GM23338 (cell line): ENCODE results near the gene SHISAL1. TPM values are rescaled to one million over a fixed set of nuclear protein-coding genes. Genes with fewer than 3 reads are reported as not detected.

Experiments
- ATAC-seq: fragments of 200-7000 bp; cut with Tn5 transposase; 3 replicates; pipeline ENCODE4 v1.9.1; 2020
- DNase-seq: peaks from one replicate; pipeline ENCODE4 v3.0.0-alpha.2; 2015; ENCODE audit warnings: low spot score
- H2AFZ ChIP-seq: fragments of 200-600 bp; sonication (generic); 2 replicates; pipeline ENCODE4 v1.8.0; 2016; ENCODE audit warnings: antibody characterized with exemption, mild to moderate bottlenecking, moderate library complexity
- H3F3A ChIP-seq: fragments of 200-600 bp; sonication (generic); replicated peaks from 2 replicates; pipeline ENCODE4 v1.8.0; 2017; ENCODE audit warnings: antibody characterized with exemption, mixed run types, low read depth
- H3K27ac ChIP-seq: fragments of 200-600 bp; sonication (generic); 2 replicates; pipeline ENCODE4 v1.6.1; 2016; ENCODE audit warnings: low read depth
- H3K27me3 ChIP-seq: fragments of 200-600 bp; sonication (generic); 2 replicates; pipeline ENCODE4 v1.8.0; 2016; ENCODE audit warnings: mild to moderate bottlenecking, mixed run types, moderate library complexity; ENCODE audit not compliant: insufficient read depth
- H3K36me3 ChIP-seq: fragments of 200-600 bp; sonication (generic); 2 replicates; pipeline ENCODE4 v1.8.0; 2016; ENCODE audit warnings: mild to moderate bottlenecking; ENCODE audit not compliant: insufficient read depth
- H3K4me1 ChIP-seq: fragments of 200-600 bp; sonication (generic); 2 replicates; pipeline ENCODE4 v1.8.0; 2016; ENCODE audit warnings: mild to moderate bottlenecking, moderate library complexity; ENCODE audit not compliant: insufficient read depth
- H3K4me2 ChIP-seq: fragments of 200-600 bp; sonication (generic); 2 replicates; pipeline ENCODE4 v1.7.1; 2017; ENCODE audit warnings: mixed run types
- H3K4me3 ChIP-seq: fragments of 200-600 bp; sonication (generic); 2 replicates; pipeline ENCODE4 v1.6.1; 2016; ENCODE audit warnings: mixed run types
- H3K79me2 ChIP-seq: fragments of 200-600 bp; sonication (generic); replicated peaks from 2 replicates; pipeline ENCODE4 v1.8.0; 2017; ENCODE audit warnings: mild to moderate bottlenecking; ENCODE audit not compliant: insufficient read depth
- H3K9me2 ChIP-seq: fragments of 200-600 bp; sonication (generic); 2 replicates; pipeline ENCODE4 v1.8.0; 2017; ENCODE audit not compliant: insufficient read depth
- H4K20me1 ChIP-seq: fragments of 200-600 bp; sonication (generic); replicated peaks from 2 replicates; pipeline ENCODE4 v1.8.0; 2017; ENCODE audit warnings: mild to moderate bottlenecking; ENCODE audit not compliant: insufficient read depth
- H3K27ac Mint-ChIP-seq: 2 replicates; pipeline ENCODE4 v1.8.0; 2020; ENCODE audit warnings: inconsistent platforms, mild to moderate bottlenecking, moderate library complexity, mixed read lengths
- H3K27me3 Mint-ChIP-seq: 3 replicates; pipeline ENCODE4 v1.8.0; 2022; ENCODE audit warnings: low read depth, mild to moderate bottlenecking, moderate library complexity, mixed read lengths, inconsistent platforms; ENCODE audit not compliant: insufficient read depth, poor library complexity
- H3K36me3 Mint-ChIP-seq: 3 replicates; pipeline ENCODE4 v1.8.0; 2021; ENCODE audit warnings: low read depth, mild to moderate bottlenecking, inconsistent platforms, moderate library complexity, mixed read lengths
- H3K4me1 Mint-ChIP-seq: 3 replicates; pipeline ENCODE4 v1.8.0; 2020; ENCODE audit warnings: mild to moderate bottlenecking, inconsistent platforms, mixed read lengths
- H3K4me3 Mint-ChIP-seq: 3 replicates; pipeline ENCODE4 v1.8.0; 2021; ENCODE audit warnings: moderate library complexity, mild to moderate bottlenecking, inconsistent platforms, mixed read lengths
- H3K9me3 Mint-ChIP-seq: 3 replicates; pipeline ENCODE4 v1.8.0; 2020; ENCODE audit warnings: moderate library complexity, mild to moderate bottlenecking, inconsistent platforms, mixed read lengths
- CREB1 ChIP-seq: fragments of 250-450 bp; sonication (Bioruptor Pico); IDR thresholded peaks from 2 replicates; pipeline ENCODE4 v1.5.0; 2020; ENCODE audit warnings: low read depth, mild to moderate bottlenecking, moderate library complexity
- EZH2 ChIP-seq: fragments of 200-600 bp; sonication (generic); IDR thresholded peaks from one replicate; pipeline ENCODE4 v1.8.0; 2017; ENCODE audit warnings: antibody characterized with exemption, mild to moderate bottlenecking, low read depth; ENCODE audit not compliant: unreplicated experiment
- EZH2phosphoT487 ChIP-seq: fragments of 200-600 bp; sonication (generic); IDR thresholded peaks from one replicate; pipeline ENCODE4 v1.8.1; 2018; ENCODE audit warnings: antibody characterized with exemption; ENCODE audit not compliant: unreplicated experiment
- JUNB ChIP-seq: IDR thresholded peaks from one replicate; pipeline ENCODE4 v1.6.1; 2016; ENCODE audit warnings: antibody characterized with exemption; ENCODE audit not compliant: unreplicated experiment
- NANOG ChIP-seq: IDR thresholded peaks from 2 replicates; pipeline ENCODE4 v1.6.1; 2016; ENCODE audit warnings: antibody characterized with exemption, borderline replicate concordance
- STAT1 ChIP-seq: IDR thresholded peaks from one replicate; pipeline ENCODE4 v1.6.1; 2016; ENCODE audit warnings: antibody characterized with exemption; ENCODE audit not compliant: unreplicated experiment
- ZNF114 ChIP-seq: fragments of 250-450 bp; sonication (Bioruptor Pico); IDR thresholded peaks from 2 replicates; pipeline ENCODE4 v1.5.0; 2020; ENCODE audit warnings: mild to moderate bottlenecking, moderate library complexity
- ZNF331 ChIP-seq: fragments of 250-450 bp; sonication (Bioruptor Pico); IDR thresholded peaks from 2 replicates; pipeline ENCODE4 v1.5.0; 2020; ENCODE audit warnings: low read depth, mild to moderate bottlenecking, moderate library complexity
- polyA plus RNA-seq: library from polyadenylated mRNA; unstranded; fragments of >200 nt; fragmentation: Nextera tagmentation; extraction: Ambion mirVana; gene quantifications from 2 replicates; pipeline ENCODE4 v1.2.1, GENCODE V29; 2016
- total RNA-seq: library from RNA; depleted of rRNA; stranded (reverse); fragments of >200 nt; shearing (Covaris generic); gene quantifications from 2 replicates; pipeline ENCODE4 v1.2.3, GENCODE V29; 2014
- TF ChIP-seq, protein P1 (sequence below): IDR thresholded peaks from one replicate; pipeline ENCODE4 v1.6.1; 2018; ENCODE audit warnings: antibody characterized with exemption; ENCODE audit not compliant: unreplicated experiment
- TF ChIP-seq, protein P2 (sequence below): fragments of 250-450 bp; sonication (Bioruptor Pico); IDR thresholded peaks from 2 replicates; pipeline ENCODE4 v1.5.0; 2020; ENCODE audit warnings: mild to moderate bottlenecking, moderate library complexity
- TF ChIP-seq, protein P3 (sequence below), 2 experiments: fragments of 200-600 bp in 1 of 2; sonication (generic) in 1 of 2; conservative IDR thresholded peaks; 2 replicates each; pipeline versions ENCODE4 v1.5.1 to v1.6.1; 2016 to 2017; ENCODE audit warnings: antibody characterized with exemption in 2 of 2, low read depth in 2 of 2, mild to moderate bottlenecking in 2 of 2, moderate library complexity in 1 of 2
- TF ChIP-seq, protein P4 (sequence below): IDR thresholded peaks from 2 replicates; pipeline ENCODE4 v1.6.1; 2016; ENCODE audit warnings: antibody characterized with exemption

Gene SHISAL1
- total and polyA plus RNA-seq, 2 experiments from 2014 or later: 0.71 to 3.4 TPM

GRCh38 chr22:44197271-44197670, 115.5 kb downstream of the SHISAL1 start:
- no peak overlapping the region for H3K4me2 ChIP-seq
- no peaks in the 10 kb centered on the region for H3K36me3 Mint-ChIP-seq
- TF ChIP-seq, protein P1, sequence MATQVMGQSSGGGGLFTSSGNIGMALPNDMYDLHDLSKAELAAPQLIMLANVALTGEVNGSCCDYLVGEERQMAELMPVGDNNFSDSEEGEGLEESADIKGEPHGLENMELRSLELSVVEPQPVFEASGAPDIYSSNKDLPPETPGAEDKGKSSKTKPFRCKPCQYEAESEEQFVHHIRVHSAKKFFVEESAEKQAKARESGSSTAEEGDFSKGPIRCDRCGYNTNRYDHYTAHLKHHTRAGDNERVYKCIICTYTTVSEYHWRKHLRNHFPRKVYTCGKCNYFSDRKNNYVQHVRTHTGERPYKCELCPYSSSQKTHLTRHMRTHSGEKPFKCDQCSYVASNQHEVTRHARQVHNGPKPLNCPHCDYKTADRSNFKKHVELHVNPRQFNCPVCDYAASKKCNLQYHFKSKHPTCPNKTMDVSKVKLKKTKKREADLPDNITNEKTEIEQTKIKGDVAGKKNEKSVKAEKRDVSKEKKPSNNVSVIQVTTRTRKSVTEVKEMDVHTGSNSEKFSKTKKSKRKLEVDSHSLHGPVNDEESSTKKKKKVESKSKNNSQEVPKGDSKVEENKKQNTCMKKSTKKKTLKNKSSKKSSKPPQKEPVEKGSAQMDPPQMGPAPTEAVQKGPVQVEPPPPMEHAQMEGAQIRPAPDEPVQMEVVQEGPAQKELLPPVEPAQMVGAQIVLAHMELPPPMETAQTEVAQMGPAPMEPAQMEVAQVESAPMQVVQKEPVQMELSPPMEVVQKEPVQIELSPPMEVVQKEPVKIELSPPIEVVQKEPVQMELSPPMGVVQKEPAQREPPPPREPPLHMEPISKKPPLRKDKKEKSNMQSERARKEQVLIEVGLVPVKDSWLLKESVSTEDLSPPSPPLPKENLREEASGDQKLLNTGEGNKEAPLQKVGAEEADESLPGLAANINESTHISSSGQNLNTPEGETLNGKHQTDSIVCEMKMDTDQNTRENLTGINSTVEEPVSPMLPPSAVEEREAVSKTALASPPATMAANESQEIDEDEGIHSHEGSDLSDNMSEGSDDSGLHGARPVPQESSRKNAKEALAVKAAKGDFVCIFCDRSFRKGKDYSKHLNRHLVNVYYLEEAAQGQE: no peak
- TF ChIP-seq, protein P2, sequence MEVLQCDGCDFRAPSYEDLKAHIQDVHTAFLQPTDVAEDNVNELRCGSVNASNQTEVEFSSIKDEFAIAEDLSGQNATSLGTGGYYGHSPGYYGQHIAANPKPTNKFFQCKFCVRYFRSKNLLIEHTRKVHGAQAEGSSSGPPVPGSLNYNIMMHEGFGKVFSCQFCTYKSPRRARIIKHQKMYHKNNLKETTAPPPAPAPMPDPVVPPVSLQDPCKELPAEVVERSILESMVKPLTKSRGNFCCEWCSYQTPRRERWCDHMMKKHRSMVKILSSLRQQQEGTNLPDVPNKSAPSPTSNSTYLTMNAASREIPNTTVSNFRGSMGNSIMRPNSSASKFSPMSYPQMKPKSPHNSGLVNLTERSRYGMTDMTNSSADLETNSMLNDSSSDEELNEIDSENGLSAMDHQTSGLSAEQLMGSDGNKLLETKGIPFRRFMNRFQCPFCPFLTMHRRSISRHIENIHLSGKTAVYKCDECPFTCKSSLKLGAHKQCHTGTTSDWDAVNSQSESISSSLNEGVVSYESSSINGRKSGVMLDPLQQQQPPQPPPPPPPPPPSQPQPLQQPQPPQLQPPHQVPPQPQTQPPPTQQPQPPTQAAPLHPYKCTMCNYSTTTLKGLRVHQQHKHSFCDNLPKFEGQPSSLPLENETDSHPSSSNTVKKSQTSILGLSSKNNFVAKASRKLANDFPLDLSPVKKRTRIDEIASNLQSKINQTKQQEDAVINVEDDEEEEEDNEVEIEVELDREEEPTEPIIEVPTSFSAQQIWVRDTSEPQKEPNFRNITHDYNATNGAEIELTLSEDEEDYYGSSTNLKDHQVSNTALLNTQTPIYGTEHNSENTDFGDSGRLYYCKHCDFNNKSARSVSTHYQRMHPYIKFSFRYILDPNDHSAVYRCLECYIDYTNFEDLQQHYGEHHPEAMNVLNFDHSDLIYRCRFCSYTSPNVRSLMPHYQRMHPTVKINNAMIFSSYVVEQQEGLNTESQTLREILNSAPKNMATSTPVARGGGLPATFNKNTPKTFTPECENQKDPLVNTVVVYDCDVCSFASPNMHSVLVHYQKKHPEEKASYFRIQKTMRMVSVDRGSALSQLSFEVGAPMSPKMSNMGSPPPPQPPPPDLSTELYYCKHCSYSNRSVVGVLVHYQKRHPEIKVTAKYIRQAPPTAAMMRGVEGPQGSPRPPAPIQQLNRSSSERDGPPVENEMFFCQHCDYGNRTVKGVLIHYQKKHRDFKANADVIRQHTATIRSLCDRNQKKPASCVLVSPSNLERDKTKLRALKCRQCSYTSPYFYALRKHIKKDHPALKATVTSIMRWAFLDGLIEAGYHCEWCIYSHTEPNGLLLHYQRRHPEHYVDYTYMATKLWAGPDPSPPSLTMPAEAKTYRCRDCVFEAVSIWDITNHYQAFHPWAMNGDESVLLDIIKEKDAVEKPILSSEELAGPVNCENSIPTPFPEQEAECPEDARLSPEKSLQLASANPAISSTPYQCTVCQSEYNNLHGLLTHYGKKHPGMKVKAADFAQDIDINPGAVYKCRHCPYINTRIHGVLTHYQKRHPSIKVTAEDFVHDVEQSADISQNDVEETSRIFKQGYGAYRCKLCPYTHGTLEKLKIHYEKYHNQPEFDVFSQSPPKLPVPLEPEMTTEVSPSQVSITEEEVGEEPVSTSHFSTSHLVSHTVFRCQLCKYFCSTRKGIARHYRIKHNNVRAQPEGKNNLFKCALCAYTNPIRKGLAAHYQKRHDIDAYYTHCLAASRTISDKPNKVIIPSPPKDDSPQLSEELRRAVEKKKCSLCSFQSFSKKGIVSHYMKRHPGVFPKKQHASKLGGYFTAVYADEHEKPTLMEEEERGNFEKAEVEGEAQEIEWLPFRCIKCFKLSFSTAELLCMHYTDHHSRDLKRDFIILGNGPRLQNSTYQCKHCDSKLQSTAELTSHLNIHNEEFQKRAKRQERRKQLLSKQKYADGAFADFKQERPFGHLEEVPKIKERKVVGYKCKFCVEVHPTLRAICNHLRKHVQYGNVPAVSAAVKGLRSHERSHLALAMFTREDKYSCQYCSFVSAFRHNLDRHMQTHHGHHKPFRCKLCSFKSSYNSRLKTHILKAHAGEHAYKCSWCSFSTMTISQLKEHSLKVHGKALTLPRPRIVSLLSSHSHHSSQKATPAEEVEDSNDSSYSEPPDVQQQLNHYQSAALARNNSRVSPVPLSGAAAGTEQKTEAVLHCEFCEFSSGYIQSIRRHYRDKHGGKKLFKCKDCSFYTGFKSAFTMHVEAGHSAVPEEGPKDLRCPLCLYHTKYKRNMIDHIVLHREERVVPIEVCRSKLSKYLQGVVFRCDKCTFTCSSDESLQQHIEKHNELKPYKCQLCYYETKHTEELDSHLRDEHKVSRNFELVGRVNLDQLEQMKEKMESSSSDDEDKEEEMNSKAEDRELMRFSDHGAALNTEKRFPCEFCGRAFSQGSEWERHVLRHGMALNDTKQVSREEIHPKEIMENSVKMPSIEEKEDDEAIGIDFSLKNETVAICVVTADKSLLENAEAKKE: no peak
- TF ChIP-seq STAT1: no peak
- no peak for TF ChIP-seq ZNF114 (CRISPR knock-in tag)
- no peak for TF ChIP-seq NANOG
- no peak for TF ChIP-seq CREB1 (CRISPR knock-in tag)
- no peak for TF ChIP-seq JUNB
- no peak for TF ChIP-seq ZNF331
- TF ChIP-seq, protein P3, sequence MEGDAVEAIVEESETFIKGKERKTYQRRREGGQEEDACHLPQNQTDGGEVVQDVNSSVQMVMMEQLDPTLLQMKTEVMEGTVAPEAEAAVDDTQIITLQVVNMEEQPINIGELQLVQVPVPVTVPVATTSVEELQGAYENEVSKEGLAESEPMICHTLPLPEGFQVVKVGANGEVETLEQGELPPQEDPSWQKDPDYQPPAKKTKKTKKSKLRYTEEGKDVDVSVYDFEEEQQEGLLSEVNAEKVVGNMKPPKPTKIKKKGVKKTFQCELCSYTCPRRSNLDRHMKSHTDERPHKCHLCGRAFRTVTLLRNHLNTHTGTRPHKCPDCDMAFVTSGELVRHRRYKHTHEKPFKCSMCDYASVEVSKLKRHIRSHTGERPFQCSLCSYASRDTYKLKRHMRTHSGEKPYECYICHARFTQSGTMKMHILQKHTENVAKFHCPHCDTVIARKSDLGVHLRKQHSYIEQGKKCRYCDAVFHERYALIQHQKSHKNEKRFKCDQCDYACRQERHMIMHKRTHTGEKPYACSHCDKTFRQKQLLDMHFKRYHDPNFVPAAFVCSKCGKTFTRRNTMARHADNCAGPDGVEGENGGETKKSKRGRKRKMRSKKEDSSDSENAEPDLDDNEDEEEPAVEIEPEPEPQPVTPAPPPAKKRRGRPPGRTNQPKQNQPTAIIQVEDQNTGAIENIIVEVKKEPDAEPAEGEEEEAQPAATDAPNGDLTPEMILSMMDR (conservative IDR thresholded peaks at IDR 0.05; ENCODE audit: low read depth in 2 of 2): no peak
- TF ChIP-seq EZH2phosphoT487: no peak
- no peak for TF ChIP-seq EZH2
- TF ChIP-seq, protein P4, sequence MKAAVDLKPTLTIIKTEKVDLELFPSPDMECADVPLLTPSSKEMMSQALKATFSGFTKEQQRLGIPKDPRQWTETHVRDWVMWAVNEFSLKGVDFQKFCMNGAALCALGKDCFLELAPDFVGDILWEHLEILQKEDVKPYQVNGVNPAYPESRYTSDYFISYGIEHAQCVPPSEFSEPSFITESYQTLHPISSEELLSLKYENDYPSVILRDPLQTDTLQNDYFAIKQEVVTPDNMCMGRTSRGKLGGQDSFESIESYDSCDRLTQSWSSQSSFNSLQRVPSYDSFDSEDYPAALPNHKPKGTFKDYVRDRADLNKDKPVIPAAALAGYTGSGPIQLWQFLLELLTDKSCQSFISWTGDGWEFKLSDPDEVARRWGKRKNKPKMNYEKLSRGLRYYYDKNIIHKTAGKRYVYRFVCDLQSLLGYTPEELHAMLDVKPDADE: no peak
- no peak overlapping the region for H3K27ac Mint-ChIP-seq
- no peaks in the 10 kb centered on the region for H3K9me2 ChIP-seq
- DNase-seq: no peak
- H4K20me1 ChIP-seq: no peaks in the 10 kb centered on the region
- H3K27me3 Mint-ChIP-seq: peaks cover 10% of the 10 kb centered on the region
- H3K27ac ChIP-seq: no peak overlapping the region
- H3F3A ChIP-seq: no peaks in the 10 kb centered on the region
- peaks cover 4% of the 10 kb centered on the region; the same call in 1 of the 3 replicates for H3K9me3 Mint-ChIP-seq
- H3K27me3 ChIP-seq: no peaks in the 10 kb centered on the region
- H3K79me2 ChIP-seq: no peaks in the 10 kb centered on the region
- H3K4me1 Mint-ChIP-seq: peaks cover 6% of the 10 kb centered on the region; the same call in 1 of the 3 replicates
- H3K4me3 Mint-ChIP-seq: no peak overlapping the region
- H2AFZ ChIP-seq: no peak overlapping the region
- no peak for ATAC-seq
- H3K4me1 ChIP-seq: no peaks in the 10 kb centered on the region
- no peak overlapping the region for H3K4me3 ChIP-seq
- H3K36me3 ChIP-seq: no peaks in the 10 kb centered on the region
